Lower leg skin (tissue), 3 donors: ENCODE data around the gene ACP1.

Experiments used
- POLR2A ChIP-seq, 2 donors: fragments of 450-650 bp; IDR thresholded peaks; one replicate each; pipeline ENCODE4 v1.6.1; 2016 to 2017; ENCODE audit warnings: antibody characterized with exemption in 2 of 2, mild to moderate bottlenecking in 1 of 2, moderate library complexity in 1 of 2
- TF ChIP-seq, protein P1 (sequence below), 3 donors: fragments of 450-650 bp; IDR thresholded peaks; one replicate each; pipeline ENCODE4 v1.5.1; 2016; ENCODE audit warnings: antibody characterized with exemption in 3 of 3, mild to moderate bottlenecking in 3 of 3, moderate library complexity in 2 of 3

DNA sequence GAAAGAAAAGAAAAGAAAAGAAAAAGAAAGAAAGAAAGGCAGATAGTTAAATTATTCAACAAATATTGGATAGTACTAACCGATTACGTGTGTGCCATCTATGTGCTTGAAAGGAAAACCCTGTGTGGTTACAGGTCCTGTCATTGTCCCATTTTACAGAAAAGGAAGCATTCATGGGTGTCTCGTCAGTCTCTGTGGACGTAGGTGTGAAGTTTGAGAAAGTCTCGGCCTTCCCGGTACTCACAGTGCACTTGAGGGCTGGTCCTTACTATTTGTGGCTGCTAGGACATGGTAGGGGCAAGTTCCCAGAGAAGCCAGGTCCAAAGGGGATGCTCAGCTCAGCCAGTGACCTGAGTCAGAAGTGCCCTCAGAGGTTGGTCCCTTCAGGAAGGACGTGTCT lies 20.2 kb upstream of the ACP1 start:
- TF ChIP-seq, protein P1, sequence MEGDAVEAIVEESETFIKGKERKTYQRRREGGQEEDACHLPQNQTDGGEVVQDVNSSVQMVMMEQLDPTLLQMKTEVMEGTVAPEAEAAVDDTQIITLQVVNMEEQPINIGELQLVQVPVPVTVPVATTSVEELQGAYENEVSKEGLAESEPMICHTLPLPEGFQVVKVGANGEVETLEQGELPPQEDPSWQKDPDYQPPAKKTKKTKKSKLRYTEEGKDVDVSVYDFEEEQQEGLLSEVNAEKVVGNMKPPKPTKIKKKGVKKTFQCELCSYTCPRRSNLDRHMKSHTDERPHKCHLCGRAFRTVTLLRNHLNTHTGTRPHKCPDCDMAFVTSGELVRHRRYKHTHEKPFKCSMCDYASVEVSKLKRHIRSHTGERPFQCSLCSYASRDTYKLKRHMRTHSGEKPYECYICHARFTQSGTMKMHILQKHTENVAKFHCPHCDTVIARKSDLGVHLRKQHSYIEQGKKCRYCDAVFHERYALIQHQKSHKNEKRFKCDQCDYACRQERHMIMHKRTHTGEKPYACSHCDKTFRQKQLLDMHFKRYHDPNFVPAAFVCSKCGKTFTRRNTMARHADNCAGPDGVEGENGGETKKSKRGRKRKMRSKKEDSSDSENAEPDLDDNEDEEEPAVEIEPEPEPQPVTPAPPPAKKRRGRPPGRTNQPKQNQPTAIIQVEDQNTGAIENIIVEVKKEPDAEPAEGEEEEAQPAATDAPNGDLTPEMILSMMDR (IDR thresholded peaks at IDR 0.05), result no peak
- no peak for TF ChIP-seq POLR2A (IDR thresholded peaks at IDR 0.05)
